ENCODE results near the gene SIRT7. TPM values are rescaled to one million over a fixed set of nuclear protein-coding genes. Genes with fewer than 3 reads are reported as not detected.

SIRT7 gene
- total RNA-seq, 4 donors from 2014 or later = 76.5 to 315 (median 172) TPM

DNA sequence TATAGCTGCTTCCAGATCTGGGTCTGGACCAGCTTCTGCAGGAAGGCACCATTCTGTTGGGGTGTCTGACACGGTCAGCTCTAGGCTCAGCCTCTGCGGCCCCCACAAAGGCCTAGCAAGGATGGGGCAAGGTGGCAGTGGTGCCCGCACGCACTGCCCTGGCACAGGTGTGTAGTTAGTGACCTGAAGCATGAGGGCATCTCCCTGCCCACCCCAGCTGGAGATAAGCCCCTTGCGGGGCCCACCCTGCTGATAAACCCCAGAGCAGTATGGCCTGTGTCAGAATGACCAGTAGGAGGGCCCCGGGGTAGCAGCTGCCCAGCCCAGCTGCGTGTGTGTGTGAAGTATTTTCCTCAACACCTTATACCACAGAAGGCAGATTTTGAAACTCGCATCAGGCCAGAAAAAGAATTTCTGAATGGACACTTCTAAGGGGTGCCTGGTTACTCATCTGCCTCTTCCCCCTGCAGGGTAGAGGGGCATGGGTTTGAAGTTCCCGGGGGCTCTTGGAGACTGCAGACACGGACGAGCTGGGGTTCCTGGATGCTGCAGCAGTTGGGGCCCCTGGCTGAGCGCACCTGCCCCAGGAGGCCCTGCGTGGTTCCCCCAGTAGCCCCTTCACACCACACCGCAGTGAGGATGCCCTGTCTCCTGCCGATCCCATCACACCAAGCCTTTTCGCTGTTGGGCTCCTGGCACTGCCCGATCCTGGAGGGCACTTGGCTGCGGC lies 51.4 kb downstream of the SIRT7 start:
- intact Hi-C loops (cut with DNase I; ENCODE audit: low total_unique reads) = no loop called here
- peaks cover 45 to 86% (median 69%) of the 10 kb centered on the region in 4 donors for H3K4me1 ChIP-seq
- WGBS, 2 donors (ENCODE audit: low coverage in 1 of 2) = 65% methylated on average over 13 of the region's 18 CpGs; no CpG with 5 or more reads in 1 of the 2 donors
- H3K27me3 ChIP-seq = no peaks in the 10 kb centered on the region
- no peaks in the 10 kb centered on the region for H3K9me3 ChIP-seq
- peak overlapping the region; percentile 96 to 100 (median 98) for H3K27ac ChIP-seq
- no peak for DNase-seq
- H3K4me3 ChIP-seq = no peak overlapping the region
- no peak for TF ChIP-seq EP300 (IDR thresholded peaks at IDR 0.05; ENCODE audit: low read depth)
- TF ChIP-seq POLR2A (IDR thresholded peaks at IDR 0.05) = peak; percentile 30
- in situ Hi-C loops (cut with MboI; ENCODE audit: low pct_ligation_motif_present in 1 of 4, low pct_unique_long_range_greater_than_20kb in 1 of 4, low sequenced_read_pairs in 3 of 4) = no loop called here
- peaks cover 0 to 4% (median 0%) of the 10 kb centered on the region in 4 donors for H3K36me3 ChIP-seq

- peaks cover 45 to 89% (median 73%) of the 10 kb centered on the region in 4 donors for H3K4me1 ChIP-seq
- 50% methylated on average over 18 of the region's 18 CpGs; no CpG with 5 or more reads in 1 of the 2 donors for WGBS, 2 donors (ENCODE audit: low coverage in 1 of 2)
- TF ChIP-seq POLR2A (IDR thresholded peaks at IDR 0.05) = peak; percentile 81
- no peak for TF ChIP-seq EP300 (IDR thresholded peaks at IDR 0.05; ENCODE audit: low read depth)
- peak; percentile 80 to 88 (median 88) for TF ChIP-seq POLR2AphosphoS5 (IDR thresholded peaks at IDR 0.05)
- H3K36me3 ChIP-seq = peaks cover 0 to 4% (median 0%) of the 10 kb centered on the region in 4 donors
- intact Hi-C loops (cut with DNase I; ENCODE audit: low total_unique reads) = no loop called here
- no peak overlapping the region for H3K4me3 ChIP-seq
- no peaks in the 10 kb centered on the region for H3K27me3 ChIP-seq
- H3K27ac ChIP-seq = peak overlapping the region; percentile 96 to 100 (median 98)
- DNase-seq = peak; percentile 96
- in situ Hi-C loops (cut with MboI; ENCODE audit: low pct_ligation_motif_present in 1 of 4, low pct_unique_long_range_greater_than_20kb in 1 of 4, low sequenced_read_pairs in 3 of 4) = no loop called here
- no peaks in the 10 kb centered on the region for H3K9me3 ChIP-seq
These were observed 52.1 kb downstream of the SIRT7 start for GRCh38 chr17:81865733-81866439.

- 79 to 83% methylated on average over 4 to 8 of the region's 8 CpGs for WGBS, 2 donors (ENCODE audit: low coverage in 1 of 2)
- no peak for DNase-seq
- in situ Hi-C loops (cut with MboI; ENCODE audit: low pct_ligation_motif_present in 1 of 4, low pct_unique_long_range_greater_than_20kb in 1 of 4, low sequenced_read_pairs in 3 of 4) = no loop called here
- H3K4me1 ChIP-seq = peaks cover 45 to 87% (median 73%) of the 10 kb centered on the region in 4 donors
- intact Hi-C loops (cut with DNase I; ENCODE audit: low total_unique reads) = no loop called here
- no peaks in the 10 kb centered on the region for H3K27me3 ChIP-seq
- H3K9me3 ChIP-seq = no peaks in the 10 kb centered on the region
- peak overlapping the region; percentile 96 to 100 (median 98) for H3K27ac ChIP-seq
- no peak overlapping the region for H3K4me3 ChIP-seq
- no peak for TF ChIP-seq POLR2A (IDR thresholded peaks at IDR 0.05)
- no peak for TF ChIP-seq POLR2AphosphoS5 (IDR thresholded peaks at IDR 0.05)
- no peak for TF ChIP-seq EP300 (IDR thresholded peaks at IDR 0.05; ENCODE audit: low read depth)
- no peak for TF ChIP-seq CTCF (IDR thresholded peaks at IDR 0.05)
- peaks cover 0 to 4% (median 0%) of the 10 kb centered on the region in 4 donors for H3K36me3 ChIP-seq
These were observed 52.6 kb downstream of the SIRT7 start for GRCh38 chr17:81865358-81865732.

GRCh38 chr17:81863833-81864768 lies 53.9 kb downstream of the SIRT7 start:
- WGBS, 2 donors (ENCODE audit: low coverage in 1 of 2) = 58 to 75% methylated on average over 2 to 9 of the region's 9 CpGs
- intact Hi-C loops (cut with DNase I; ENCODE audit: low total_unique reads) (no loop called here), in situ Hi-C loops (cut with MboI; ENCODE audit: low pct_ligation_motif_present in 1 of 4, low pct_unique_long_range_greater_than_20kb in 1 of 4, low sequenced_read_pairs in 3 of 4) (no loop called here)
- H3K36me3 ChIP-seq = peaks cover 0 to 4% (median 0%) of the 10 kb centered on the region in 4 donors
- TF ChIP-seq POLR2AphosphoS5 (IDR thresholded peaks at IDR 0.05) (no peak), POLR2A (IDR thresholded peaks at IDR 0.05) (no peak), CTCF (IDR thresholded peaks at IDR 0.05) (no peak), EP300 (IDR thresholded peaks at IDR 0.05; ENCODE audit: low read depth) (no peak)
- H3K4me1 ChIP-seq = peaks cover 37 to 80% (median 66%) of the 10 kb centered on the region in 4 donors
- peak overlapping the region; percentile 2 to 100 (median 98) for H3K27ac ChIP-seq
- H3K4me3 ChIP-seq = no peak overlapping the region
- DNase-seq = no peak
- H3K9me3 ChIP-seq = no peaks in the 10 kb centered on the region
- no peaks in the 10 kb centered on the region for H3K27me3 ChIP-seq

Measured in transverse colon (tissue), 4 donors.